B cell (primary cell): ENCODE results near the gene OTUD3. TPM values are rescaled to one million over a fixed set of nuclear protein-coding genes. Genes with fewer than 3 reads are reported as not detected.

Source experiments
- ATAC-seq: fragments of 200-7000 bp; cut with Tn5 transposase; one replicate; pipeline ENCODE4 v1.10.0; 2021; ENCODE audit warnings: low read depth, mild to moderate bottlenecking, moderate number of reproducible peaks, moderate library complexity
- CTCF ChIA-PET: fragments of 350-600 bp; sonication (Branson Sonifier 250); formaldehyde crosslinking; loops from one replicate; lab custom pipeline; 2021; ENCODE audit warnings: antibody characterized with exemption, inconsistent platforms; lab: Charles Lee
- POLR2A ChIA-PET: fragments of 350-600 bp; sonication (Branson Sonifier 250); formaldehyde crosslinking; loops from one replicate; lab custom pipeline; 2021; ENCODE audit warnings: antibody characterized with exemption; lab: Charles Lee
- DNase-seq: peaks from one replicate; pipeline ENCODE4 v3.0.0; 2013
- H2AFZ ChIP-seq: 2 replicates; pipeline ENCODE4 v1.6.1; 2012; ENCODE audit warnings: mild to moderate bottlenecking, low read depth, low read length; ENCODE audit not compliant: insufficient read depth, poor library complexity, severe bottlenecking
- H3K27ac ChIP-seq, 2 donors: 1 replicate in 1 of 2; 2 replicates in 1 of 2; pipeline ENCODE4 v1.5.1; 2012 to 2013; ENCODE audit warnings: low read length in 2 of 2, mild to moderate bottlenecking in 2 of 2, moderate library complexity in 1 of 2
- H3K27me3 ChIP-seq, 4 experiments: fragments of 200-600 bp in 1 of 4; sonication (generic) in 1 of 4; replicated peaks in 1 of 4; 1 replicate in 2 of 4; 2 replicates in 2 of 4; pipeline versions ENCODE4 v1.6.1 to v1.7.0; 2013 to 2016; ENCODE audit warnings: low read length in 3 of 4, mild to moderate bottlenecking in 2 of 4, mixed read lengths in 1 of 4, moderate library complexity in 1 of 4; ENCODE audit not compliant: insufficient read depth in 4 of 4, control insufficient read depth in 3 of 4; ENCODE audit errors: control extremely low read depth in 1 of 4
- H3K36me3 ChIP-seq, 2 experiments: replicated peaks in 1 of 2; 1 replicate in 1 of 2; 2 replicates in 1 of 2; pipeline versions ENCODE4 v1.6.1 to v1.7.1; 2013; ENCODE audit warnings: low read length in 1 of 2; ENCODE audit not compliant: insufficient read depth in 2 of 2, control insufficient read depth in 1 of 2; ENCODE audit errors: control extremely low read depth in 1 of 2, extremely low read depth in 1 of 2
- H3K4me1 ChIP-seq, 2 donors: fragments of 200-600 bp in 1 of 2; sonication (generic) in 1 of 2; 1 replicate in 1 of 2; 2 replicates in 1 of 2; pipeline versions ENCODE4 v1.5.1 to v1.6.1; 2013 to 2017; ENCODE audit warnings: low read length in 2 of 2; ENCODE audit not compliant: control insufficient read depth in 2 of 2, insufficient read depth in 2 of 2
- H3K4me2 ChIP-seq: replicated peaks from 2 replicates; pipeline ENCODE3; 2012; ENCODE audit warnings: mild to moderate bottlenecking, low read depth, low read length; ENCODE audit not compliant: poor library complexity, severe bottlenecking
- H3K4me3 ChIP-seq, 5 experiments: fragments of 200-600 bp in 1 of 5; sonication (generic) in 1 of 5; 1 replicate in 3 of 5; 2 replicates in 2 of 5; pipeline versions ENCODE4 v1.5.1 to v1.7.0; 2011 to 2016; ENCODE audit warnings: low read length in 4 of 5, mild to moderate bottlenecking in 4 of 5, low read depth in 2 of 5, control low read depth in 1 of 5, moderate library complexity in 1 of 5; ENCODE audit not compliant: insufficient read depth in 1 of 5; ENCODE audit errors: control extremely low read depth in 1 of 5, extremely low read depth in 1 of 5
- H3K79me2 ChIP-seq: fragments of 200-600 bp; sonication (generic); one replicate; pipeline ENCODE4 v1.6.0; 2016; ENCODE audit warnings: low read length; ENCODE audit not compliant: control insufficient read depth, insufficient read depth
- H3K9ac ChIP-seq: fragments of 200-600 bp; sonication (generic); 2 replicates; pipeline ENCODE4 v1.6.1; 2017; ENCODE audit warnings: mild to moderate bottlenecking, low read length, moderate library complexity
- H3K9me3 ChIP-seq, 3 donors: one replicate each; pipeline versions ENCODE4 v1.6.1 to v1.7.1; 2013; ENCODE audit warnings: low read length in 2 of 3; ENCODE audit not compliant: control insufficient read depth in 2 of 3, insufficient read depth in 1 of 3; ENCODE audit errors: control extremely low read depth in 1 of 3
- H4K20me1 ChIP-seq: 2 replicates; pipeline ENCODE4 v1.6.0; 2012; ENCODE audit warnings: mild to moderate bottlenecking, low read length; ENCODE audit not compliant: insufficient read depth, control insufficient read depth, poor library complexity, severe bottlenecking
- H3K27ac Mint-ChIP-seq: one replicate; pipeline ENCODE4 v1.8.0; 2021; ENCODE audit warnings: mixed read lengths
- H3K27me3 Mint-ChIP-seq: one replicate; pipeline ENCODE4 v1.8.0; 2021; ENCODE audit warnings: mixed read lengths
- H3K4me1 Mint-ChIP-seq: one replicate; pipeline ENCODE4 v1.8.0; 2021; ENCODE audit warnings: mixed read lengths
- H3K4me3 Mint-ChIP-seq: one replicate; pipeline ENCODE4 v1.8.0; 2021; ENCODE audit warnings: mixed read lengths
- H3K9me3 Mint-ChIP-seq: one replicate; pipeline ENCODE4 v1.8.0; 2022; ENCODE audit warnings: mixed read lengths; ENCODE audit not compliant: insufficient read depth
- EZH2 ChIP-seq: IDR thresholded peaks from 2 replicates; pipeline ENCODE4 v1.6.1; 2012; ENCODE audit warnings: borderline replicate concordance, low read depth, mild to moderate bottlenecking, moderate library complexity, low read length; ENCODE audit not compliant: insufficient read depth, poor library complexity, severe bottlenecking
- WGBS: methylation state at CpG from one replicate; pipeline ENCODE4 v1.1.5; 2013; ENCODE audit warnings: missing lambda C conversion rate; ENCODE audit not compliant: insufficient coverage; 5-methylcytosine and 5-hydroxymethylcytosine counted together
- intact Hi-C: fragments of 100-400 bp; cut with micrococcal nuclease; formaldehyde crosslinking; loops from one replicate; pipeline ENCODE4 v1.10.0; 2022
- polyA plus RNA-seq: library from polyadenylated mRNA; depleted of rRNA; stranded (reverse); fragments of >200 nt; gene quantifications from 2 replicates; pipeline ENCODE4 v1.2.3, GENCODE V29; 2012
- total RNA-seq, 2 donors: library from RNA; stranded (reverse); fragments of 120-200 nt in 1 of 2; gene quantifications; 1 replicate in 1 of 2; 2 replicates in 1 of 2; pipeline versions ENCODE4 v1.2.3 to v1.2.4, GENCODE V29; 2013 to 2022
- TF ChIP-seq, protein P1 (sequence below): fragments of 200-600 bp; IDR thresholded peaks from one replicate; pipeline ENCODE4 v1.8.0; 2022; ENCODE audit warnings: antibody characterized with exemption, mild to moderate bottlenecking

The OTUD3 gene
- total and polyA plus RNA-seq, 2 donors (not counting 1 experiment from before 2014, with no cell fraction given) = 4.2 to 19.6 TPM

DNA sequence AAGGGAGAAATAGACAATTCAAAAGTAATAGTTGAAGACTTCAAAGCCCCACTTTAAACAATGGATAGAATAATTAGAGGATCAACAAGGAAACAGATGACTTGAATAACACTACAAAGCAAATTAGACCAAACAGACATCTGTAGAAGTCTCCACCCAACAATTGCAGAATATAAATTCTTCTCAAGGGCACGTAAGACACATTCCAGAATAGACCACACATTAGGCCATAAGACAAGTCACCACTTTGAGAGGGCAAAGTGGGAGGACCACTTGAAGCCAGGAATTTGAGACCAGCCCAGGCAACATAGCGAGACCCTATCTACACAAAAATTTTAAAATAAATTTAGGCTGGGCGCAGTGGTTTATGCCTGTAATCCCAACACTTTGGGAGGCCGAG, 46.6 kb upstream of the OTUD3 start:
- Histone ChIP-seq H3K79me2 (no peaks in the 10 kb centered on the region), H3K4me1 (no peaks in the 10 kb centered on the region), H3K27me3 (peaks cover 0 to 14% (median 8%) of the 10 kb centered on the region in 4 experiments), H2AFZ (no peak overlapping the region), H4K20me1 (no peaks in the 10 kb centered on the region), H3K4me3 (no peak overlapping the region), H3K36me3 (no peaks in the 10 kb centered on the region), H3K9ac (no peak overlapping the region), H3K27ac (no peak overlapping the region), H3K9me3 (peaks cover 0 to 4% (median 0%) of the 10 kb centered on the region in 3 donors), H3K4me2 (no peak overlapping the region)
- H3K27me3 Mint-ChIP-seq = peaks cover 36% of the 10 kb centered on the region
- DNase-seq = no peak
- H3K4me1 Mint-ChIP-seq = peaks cover 2% of the 10 kb centered on the region
- ATAC-seq = no peak
- WGBS = 100% methylated on average over 4 of the region's 4 CpGs
- intact Hi-C loops = no loop called here
- TF ChIP-seq, protein P1, sequence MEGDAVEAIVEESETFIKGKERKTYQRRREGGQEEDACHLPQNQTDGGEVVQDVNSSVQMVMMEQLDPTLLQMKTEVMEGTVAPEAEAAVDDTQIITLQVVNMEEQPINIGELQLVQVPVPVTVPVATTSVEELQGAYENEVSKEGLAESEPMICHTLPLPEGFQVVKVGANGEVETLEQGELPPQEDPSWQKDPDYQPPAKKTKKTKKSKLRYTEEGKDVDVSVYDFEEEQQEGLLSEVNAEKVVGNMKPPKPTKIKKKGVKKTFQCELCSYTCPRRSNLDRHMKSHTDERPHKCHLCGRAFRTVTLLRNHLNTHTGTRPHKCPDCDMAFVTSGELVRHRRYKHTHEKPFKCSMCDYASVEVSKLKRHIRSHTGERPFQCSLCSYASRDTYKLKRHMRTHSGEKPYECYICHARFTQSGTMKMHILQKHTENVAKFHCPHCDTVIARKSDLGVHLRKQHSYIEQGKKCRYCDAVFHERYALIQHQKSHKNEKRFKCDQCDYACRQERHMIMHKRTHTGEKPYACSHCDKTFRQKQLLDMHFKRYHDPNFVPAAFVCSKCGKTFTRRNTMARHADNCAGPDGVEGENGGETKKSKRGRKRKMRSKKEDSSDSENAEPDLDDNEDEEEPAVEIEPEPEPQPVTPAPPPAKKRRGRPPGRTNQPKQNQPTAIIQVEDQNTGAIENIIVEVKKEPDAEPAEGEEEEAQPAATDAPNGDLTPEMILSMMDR = no peak
- TF ChIP-seq EZH2 = no peak
- CTCF ChIA-PET = no interaction called here
- H3K27ac Mint-ChIP-seq = no peak overlapping the region
- POLR2A ChIA-PET = no interaction called here
- peaks cover 7% of the 10 kb centered on the region for H3K9me3 Mint-ChIP-seq
- no peak overlapping the region for H3K4me3 Mint-ChIP-seq

DNA sequence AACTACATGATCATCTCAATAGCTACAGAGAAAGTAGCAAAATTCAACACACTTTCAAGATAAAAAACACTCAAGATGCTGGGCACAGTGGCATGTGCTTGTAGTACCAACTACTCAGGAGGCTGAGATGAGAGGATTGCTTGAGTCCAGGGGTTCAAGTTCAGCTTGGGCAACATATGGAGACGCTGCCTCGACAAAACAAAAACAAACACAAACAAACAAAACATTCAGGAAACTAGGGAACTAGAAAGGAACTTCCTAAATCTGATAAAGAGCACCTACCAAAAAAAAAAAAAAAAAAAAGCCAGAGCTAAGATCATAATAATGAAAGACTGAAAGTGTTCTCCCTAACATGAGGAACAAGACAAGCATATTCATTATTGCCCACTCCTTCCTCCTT, 44.3 kb upstream of the OTUD3 start:
- Mint-ChIP-seq H3K27ac (no peak overlapping the region), H3K4me3 (no peak overlapping the region), H3K4me1 (peaks cover 2% of the 10 kb centered on the region), H3K27me3 (peaks cover 26% of the 10 kb centered on the region), H3K9me3 (no peaks in the 10 kb centered on the region)
- ChIA-PET POLR2A (no interaction called here), CTCF (no interaction called here)
- TF ChIP-seq, protein P1 = no peak
- TF ChIP-seq EZH2 = no peak
- Histone ChIP-seq H3K27me3 (no peaks in the 10 kb centered on the region), H3K4me1 (no peaks in the 10 kb centered on the region), H3K9me3 (no peaks in the 10 kb centered on the region), H3K36me3 (no peaks in the 10 kb centered on the region), H3K4me2 (no peak overlapping the region), H2AFZ (no peak overlapping the region), H3K79me2 (no peaks in the 10 kb centered on the region), H3K27ac (no peak overlapping the region), H3K9ac (no peak overlapping the region), H4K20me1 (no peaks in the 10 kb centered on the region), H3K4me3 (no peak overlapping the region)
- intact Hi-C loops = no loop called here
- ATAC-seq = no peak
- WGBS = no CpG with 5 or more reads among the region's 2 CpGs
- DNase-seq = no peak
